ENCODE measurements around the gene OS9.

The OS9 gene

GRCh38 chr12:57753756-57754337 lies 59.9 kb downstream of the OS9 start:
- DNase-seq: no peak

DNA sequence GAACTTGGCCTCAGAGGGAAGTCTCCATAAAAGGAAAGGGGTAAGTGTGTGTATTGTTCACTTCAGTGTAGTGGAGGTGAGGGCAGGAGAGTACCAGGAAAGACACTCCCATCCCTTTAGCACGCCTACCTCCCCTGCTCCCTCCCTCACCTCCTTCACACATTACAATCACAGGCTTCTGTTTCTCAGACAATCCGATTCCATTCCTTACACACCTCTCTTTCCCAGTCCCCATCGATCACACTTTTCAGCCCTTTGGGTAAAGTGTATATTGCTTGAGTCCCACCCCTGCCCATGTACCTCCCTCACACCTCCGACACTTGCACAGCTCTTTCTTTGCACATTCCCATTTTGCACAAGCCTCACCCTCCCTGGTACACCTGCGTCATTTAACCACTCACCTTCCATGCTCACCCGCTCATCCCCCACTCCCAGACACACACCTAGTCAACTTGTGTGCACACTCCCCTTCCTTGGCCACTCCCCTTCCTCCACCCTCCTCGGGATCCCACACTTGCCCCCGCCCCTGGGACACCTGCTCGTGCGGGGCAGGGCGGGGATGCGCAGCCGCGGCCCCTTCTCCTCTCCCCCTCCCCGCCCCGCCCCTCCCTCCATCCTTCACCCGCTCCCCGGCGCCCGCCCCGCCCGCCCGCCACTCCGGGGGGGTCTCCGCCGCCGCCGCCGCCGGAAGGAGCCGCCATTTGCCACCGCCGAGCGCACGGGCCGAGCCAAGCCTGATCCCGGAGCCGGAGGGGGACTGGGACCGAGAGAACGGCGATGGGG lies 60.7 kb downstream of the OS9 start, which contains the start of gene MARCHF9:
Gene MARCHF9 (plus strand): TSS at position 693 of the 783 bp plus-strand sequence. CDS start 426 bp downstream, outside the sequence.
- DNase-seq: peak; percentile 93

GRCh38 chr12:57755194-57755453 lies 61.2 kb downstream of the OS9 start:
- no peak for DNase-seq

DNA sequence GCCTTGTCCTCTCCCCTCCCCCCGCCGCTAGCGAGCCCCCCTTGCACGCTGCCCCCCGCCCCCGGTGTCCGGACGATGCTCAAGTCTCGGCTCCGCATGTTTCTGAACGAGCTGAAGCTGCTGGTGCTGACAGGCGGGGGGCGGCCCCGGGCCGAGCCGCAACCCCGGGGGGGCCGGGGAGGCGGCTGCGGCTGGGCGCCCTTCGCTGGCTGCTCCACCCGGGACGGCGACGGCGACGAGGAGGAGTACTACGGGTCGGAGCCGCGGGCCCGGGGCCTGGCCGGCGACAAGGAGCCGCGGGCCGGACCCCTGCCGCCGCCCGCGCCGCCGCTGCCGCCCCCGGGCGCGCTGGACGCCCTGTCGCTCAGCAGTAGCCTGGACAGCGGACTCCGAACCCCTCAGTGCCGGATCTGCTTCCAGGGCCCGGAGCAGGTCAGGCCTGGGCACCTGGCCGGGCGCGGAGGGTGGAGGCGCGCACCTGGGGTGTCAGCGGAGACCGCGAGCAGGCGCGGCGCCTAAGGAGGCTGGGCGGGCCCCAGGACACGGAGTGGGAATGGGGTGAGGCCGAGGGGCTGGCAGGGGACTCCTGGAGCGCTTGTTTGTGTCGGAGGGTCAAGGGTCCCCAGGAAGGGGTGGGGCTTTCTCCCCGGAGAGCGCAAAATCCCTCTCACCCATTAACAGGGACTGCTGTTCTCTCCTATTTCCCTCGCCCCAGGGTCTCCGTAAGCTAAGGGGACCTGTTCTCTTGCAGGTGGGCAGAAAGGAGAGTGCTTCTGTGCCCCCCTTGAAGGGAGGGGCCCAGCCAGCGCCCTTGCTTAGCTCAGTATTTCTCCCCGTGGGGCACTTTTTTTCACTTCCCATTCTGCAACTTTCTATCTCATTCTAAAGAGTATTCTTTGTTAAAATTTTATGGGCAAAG lies 61.8 kb downstream of the OS9 start:
- DNase-seq: peak; percentile 54

DNA sequence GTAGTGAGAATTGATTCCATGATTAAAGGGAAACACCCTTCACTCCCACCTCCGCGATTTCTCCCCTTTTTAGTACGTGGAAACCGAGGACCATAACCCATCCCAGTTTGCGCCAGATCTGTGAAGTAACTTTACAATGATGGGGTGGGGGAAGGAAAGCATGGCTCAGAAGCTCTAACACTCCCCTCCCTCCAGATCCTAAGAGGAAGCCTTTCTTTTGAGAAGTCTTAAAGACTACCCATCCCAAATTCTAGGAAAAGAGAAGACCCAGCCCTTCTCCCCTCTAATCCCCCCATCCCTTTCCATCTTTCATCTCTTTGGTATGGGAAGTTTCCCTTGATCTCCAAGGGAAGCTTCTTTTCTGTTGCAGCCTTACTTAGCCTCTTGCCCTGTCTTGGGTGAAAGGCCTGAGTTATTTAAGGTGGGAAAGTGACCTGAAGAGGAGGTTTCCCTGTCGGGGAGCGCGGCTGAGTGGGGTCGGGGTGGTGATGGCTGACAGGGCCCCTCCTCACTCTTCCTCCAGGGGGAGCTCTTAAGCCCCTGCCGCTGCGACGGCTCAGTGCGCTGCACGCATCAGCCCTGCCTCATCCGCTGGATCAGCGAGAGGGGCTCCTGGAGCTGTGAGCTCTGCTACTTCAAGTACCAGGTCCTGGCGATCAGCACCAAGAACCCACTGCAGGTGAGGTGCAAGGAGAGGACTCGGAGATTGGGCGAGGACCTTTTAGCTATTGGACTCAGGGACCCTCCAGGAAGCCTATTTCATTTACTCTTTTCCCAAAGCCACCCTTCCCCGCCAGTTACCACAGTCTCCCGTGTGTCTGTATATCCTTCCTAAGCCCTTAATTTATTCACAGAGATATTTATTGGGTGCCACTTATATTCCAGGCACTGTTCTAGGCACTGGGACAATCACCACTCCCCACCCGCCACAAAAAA lies 62.7 kb downstream of the OS9 start:
- peak; percentile 81 for DNase-seq

DNA sequence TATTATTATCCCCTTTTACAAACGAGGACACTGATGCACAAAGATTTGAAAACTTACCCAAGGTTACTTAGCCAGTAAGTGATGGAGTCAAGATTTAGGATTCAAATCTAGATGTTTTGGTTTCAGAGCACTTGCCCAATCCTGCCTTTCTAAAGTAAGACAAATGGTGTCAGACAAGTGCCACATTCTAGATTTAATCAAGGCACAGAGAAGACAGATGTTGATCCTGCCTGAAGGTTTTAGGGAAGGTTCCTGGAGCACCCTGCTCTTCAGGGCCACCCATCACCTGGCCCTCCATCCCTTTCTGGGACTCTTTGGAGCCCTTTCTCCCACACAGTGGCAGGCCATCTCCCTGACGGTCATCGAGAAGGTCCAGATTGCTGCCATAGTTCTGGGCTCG lies 63.8 kb downstream of the OS9 start:
- no peak for DNase-seq

GRCh38 chr12:57758552-57759359 lies 64.8 kb downstream of the OS9 start:
- DNase-seq: no peak

GRCh38 chr12:57759360-57759980 lies 65.5 kb downstream of the OS9 start:
- peak; percentile 66 for DNase-seq

GRCh38 chr12:57760347-57760982 lies 66.5 kb downstream of the OS9 start:
- DNase-seq: no peak

DNA sequence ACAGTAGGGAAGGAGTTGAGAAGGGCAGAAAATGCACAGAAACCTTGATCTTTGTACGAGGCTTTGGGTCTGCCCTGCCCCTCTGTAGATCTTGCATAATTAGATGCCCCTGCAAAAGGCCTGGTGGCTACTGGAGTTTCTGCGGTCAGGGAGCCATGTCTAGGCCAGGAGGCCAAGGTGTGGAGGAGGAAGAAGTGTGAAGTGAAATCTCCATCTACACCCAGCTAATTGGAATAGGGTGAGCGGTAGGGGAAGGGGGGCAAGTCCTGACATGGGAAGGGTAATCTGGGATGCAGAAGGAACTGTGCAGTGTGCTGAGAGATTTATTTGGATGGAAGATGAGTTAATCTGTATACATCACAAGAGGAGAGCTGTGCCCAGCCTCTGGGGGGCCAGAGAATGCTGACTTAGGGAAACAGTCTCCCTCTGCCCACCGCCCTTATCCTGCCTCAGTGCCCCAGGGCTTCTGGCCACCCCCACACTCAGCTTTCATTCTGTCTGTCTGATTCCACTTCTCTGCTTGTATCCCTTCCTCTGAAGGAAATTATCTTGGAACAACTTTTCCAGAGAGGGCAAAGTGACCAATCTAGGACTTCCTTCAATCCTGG lies 67.6 kb downstream of the OS9 start:
- no peak for DNase-seq

- no peak for DNase-seq
Measured at GRCh38 chr12:57762463-57762862, 68.5 kb downstream of the OS9 start.

- DNase-seq: no peak
Measured at GRCh38 chr12:57763881-57764661, 70.1 kb downstream of the OS9 start.

DNA sequence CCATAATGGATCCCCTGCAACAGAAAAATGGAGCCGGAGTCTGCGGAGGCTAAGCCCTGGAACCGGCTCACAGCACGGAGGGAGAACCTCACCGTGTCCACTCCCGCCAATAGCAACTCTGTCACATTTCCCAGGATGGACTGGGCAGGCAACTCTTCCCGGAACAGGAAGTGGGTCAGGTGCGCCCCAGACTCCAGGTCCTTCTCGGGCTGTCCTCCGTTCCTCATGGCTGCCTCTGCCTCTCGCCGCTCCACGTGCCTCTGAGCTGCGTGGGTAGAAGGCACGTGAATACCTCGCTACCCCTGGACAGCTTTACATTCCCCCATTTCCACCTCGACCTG lies 70.7 kb downstream of the OS9 start:
- DNase-seq: no peak

DNA sequence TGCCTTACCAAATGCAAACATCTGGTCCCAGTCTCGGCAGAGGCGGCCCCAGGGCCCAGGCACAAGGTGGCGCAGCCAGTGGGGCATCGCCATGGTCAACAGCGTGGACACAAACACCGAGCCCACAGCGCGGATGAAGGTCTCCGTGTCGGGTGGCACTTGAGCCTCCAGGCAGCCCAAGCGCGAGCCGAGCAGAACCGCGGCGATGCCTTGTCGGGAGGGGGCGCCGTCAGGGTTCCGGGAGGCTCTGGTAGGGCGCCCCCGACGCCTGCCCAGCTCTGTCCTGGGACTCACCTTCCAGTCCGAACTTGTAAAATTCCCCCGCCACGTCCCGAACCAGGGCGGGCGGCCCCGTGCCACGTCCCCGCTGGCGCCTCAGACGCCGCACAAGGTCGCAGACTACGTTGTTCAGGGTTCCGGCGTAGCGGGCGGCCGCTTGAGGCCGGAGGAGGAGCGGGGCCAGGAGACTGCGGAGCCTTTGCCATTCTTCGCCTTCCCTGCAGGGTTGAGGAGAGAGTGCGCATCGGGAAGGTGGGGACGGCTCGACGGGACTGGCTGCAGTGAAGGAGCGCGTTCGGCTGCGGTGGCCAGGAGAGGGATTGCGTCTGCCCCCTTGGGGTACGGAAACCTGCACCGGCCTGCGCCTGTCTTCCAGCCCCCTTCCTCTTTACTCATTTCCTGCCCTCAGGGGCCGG lies 71.2 kb downstream of the OS9 start:
- peak; percentile 57 for DNase-seq

GRCh38 chr12:57765698-57766463 lies 71.9 kb downstream of the OS9 start:
- no peak for DNase-seq

DNA sequence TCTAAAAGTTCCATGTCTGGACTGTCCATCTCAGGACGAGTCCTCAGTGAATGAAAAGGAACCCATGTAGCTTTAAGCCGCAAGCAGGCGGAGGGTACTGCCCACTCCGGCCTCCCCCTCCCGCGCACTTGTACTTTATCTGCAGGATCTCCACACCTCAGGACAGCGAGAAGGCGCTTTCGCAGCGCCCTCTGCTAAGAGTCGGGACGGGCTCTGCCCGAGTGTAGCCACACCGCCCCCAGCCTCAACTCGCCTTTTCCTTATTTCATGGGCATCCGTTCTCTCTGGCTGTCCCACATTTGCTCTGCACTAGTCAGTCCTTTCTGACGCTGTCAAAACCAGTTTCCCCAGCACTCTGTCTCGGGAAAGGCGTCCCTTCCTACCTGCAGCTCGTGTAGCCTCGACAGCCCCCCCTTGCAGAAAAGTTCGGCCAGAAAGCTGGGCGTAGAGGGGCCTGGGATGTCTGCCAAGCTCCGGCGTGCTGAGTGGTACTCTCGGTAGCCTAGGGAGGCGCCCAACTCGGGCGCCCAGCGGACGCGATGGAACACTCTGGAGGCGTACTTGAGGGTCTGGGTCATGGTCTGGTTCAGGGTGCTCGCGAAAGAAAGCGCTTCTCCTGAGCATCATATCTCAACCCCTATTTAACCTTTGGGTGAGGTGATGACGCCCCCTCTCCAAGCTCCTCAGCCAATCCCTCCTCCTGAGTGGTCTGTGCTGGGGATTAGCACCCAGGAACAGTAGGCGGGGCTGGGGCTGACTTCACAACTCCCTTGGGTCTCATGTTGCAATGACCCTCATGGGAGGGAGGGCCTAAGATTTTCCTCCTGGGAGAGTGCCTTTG lies 72.8 kb downstream of the OS9 start, which contains the start of gene CYP27B1:
Gene CYP27B1 (minus strand): TSS at position 615 of the 841 bp plus-strand sequence. CDS start 37 bp downstream, at position 578.
- no peak for DNase-seq

- DNase-seq: no peak
Measured at GRCh38 chr12:57767305-57767698, 73.4 kb downstream of the OS9 start.
